T1000 (cell line): ENCODE data around the gene IPP.
A peak's percentile ranks its signal among the peaks of the same experiment; 100 is the strongest.
"Not testable (repeated sequence)": the region's sequence is repeated elsewhere in the genome, so short reads cannot be mapped to it uniquely, and the experiment has no call there.

Experiments used
- DNase-seq: peaks from one replicate; lab custom pipeline; 2025; ENCODE audit warnings: mixed read lengths; lab: John Stamatoyannopoulos, UW

Gene IPP

GRCh38 chr1:45750298-45751038 is at the start of gene IPP:
Gene IPP (minus strand): TSS chr1:45750653. CDS start chr1:45746411, 4,242 bp downstream.
- peak; percentile 97 for DNase-seq

GRCh38 chr1:45796946-45797345 is 46.5 kb upstream of the IPP start:
- DNase-seq: no peak

- DNase-seq: no peak
These were observed 45.9 kb upstream of the IPP start for GRCh38 chr1:45796381-45796780.

- DNase-seq: no peak
These were observed 43.6 kb upstream of the IPP start for GRCh38 chr1:45793942-45794604.

GRCh38 chr1:45792744-45793143 is 42.3 kb upstream of the IPP start:
- DNase-seq: no peak

- DNase-seq: no peak
These were observed 39.1 kb upstream of the IPP start for GRCh38 chr1:45789601-45790000.

GRCh38 chr1:45787905-45788304 is 37.5 kb upstream of the IPP start:
- DNase-seq: no peak

GRCh38 chr1:45785583-45785982 is 35.1 kb upstream of the IPP start:
- no peak for DNase-seq

GRCh38 chr1:45775794-45776193 is 25.3 kb upstream of the IPP start:
- no peak for DNase-seq

- DNase-seq: no peak
These were observed 22.5 kb upstream of the IPP start for GRCh38 chr1:45772971-45773370.

- peak; percentile 5 for DNase-seq
These were observed 18.9 kb upstream of the IPP start for GRCh38 chr1:45769261-45769932.

- DNase-seq: no peak
These were observed 16.6 kb upstream of the IPP start for GRCh38 chr1:45767035-45767434.

- DNase-seq: no peak
These were observed 15.7 kb upstream of the IPP start for GRCh38 chr1:45765999-45766792.

GRCh38 chr1:45762291-45762690 is 11.8 kb upstream of the IPP start:
- DNase-seq: no peak

- DNase-seq: no peak
These were observed 5.2 kb upstream of the IPP start for GRCh38 chr1:45755697-45756096.

- DNase-seq: no peak
These were observed 3.0 kb upstream of the IPP start for GRCh38 chr1:45753248-45754037.

- DNase-seq: no peak
These were observed 2.1 kb upstream of the IPP start for GRCh38 chr1:45752441-45753052.

GRCh38 chr1:45752014-45752413 is 1.6 kb upstream of the IPP start:
- DNase-seq: no peak

- DNase-seq: not testable (repeated sequence)
These were observed 786 bp upstream of the IPP start for GRCh38 chr1:45751039-45751838.

GRCh38 chr1:45746922-45747321 is 3.5 kb downstream of the IPP start:
- DNase-seq: no peak
